ENCODE measurements around the gene FITM1. TPM values are rescaled to one million over a fixed set of nuclear protein-coding genes. Genes with fewer than 3 reads are reported as not detected.
"Not testable (repeated sequence)": the region's sequence is repeated elsewhere in the genome, so short reads cannot be mapped to it uniquely, and the experiment has no call there.

Gene FITM1
- total RNA-seq, 1 donor = not detected

- TF ChIP-seq, protein P1, sequence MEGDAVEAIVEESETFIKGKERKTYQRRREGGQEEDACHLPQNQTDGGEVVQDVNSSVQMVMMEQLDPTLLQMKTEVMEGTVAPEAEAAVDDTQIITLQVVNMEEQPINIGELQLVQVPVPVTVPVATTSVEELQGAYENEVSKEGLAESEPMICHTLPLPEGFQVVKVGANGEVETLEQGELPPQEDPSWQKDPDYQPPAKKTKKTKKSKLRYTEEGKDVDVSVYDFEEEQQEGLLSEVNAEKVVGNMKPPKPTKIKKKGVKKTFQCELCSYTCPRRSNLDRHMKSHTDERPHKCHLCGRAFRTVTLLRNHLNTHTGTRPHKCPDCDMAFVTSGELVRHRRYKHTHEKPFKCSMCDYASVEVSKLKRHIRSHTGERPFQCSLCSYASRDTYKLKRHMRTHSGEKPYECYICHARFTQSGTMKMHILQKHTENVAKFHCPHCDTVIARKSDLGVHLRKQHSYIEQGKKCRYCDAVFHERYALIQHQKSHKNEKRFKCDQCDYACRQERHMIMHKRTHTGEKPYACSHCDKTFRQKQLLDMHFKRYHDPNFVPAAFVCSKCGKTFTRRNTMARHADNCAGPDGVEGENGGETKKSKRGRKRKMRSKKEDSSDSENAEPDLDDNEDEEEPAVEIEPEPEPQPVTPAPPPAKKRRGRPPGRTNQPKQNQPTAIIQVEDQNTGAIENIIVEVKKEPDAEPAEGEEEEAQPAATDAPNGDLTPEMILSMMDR (IDR thresholded peaks at IDR 0.05; ENCODE audit: insufficient read depth, low read depth, low read length) = no peak
- no peak for DNase-seq (ENCODE audit: low read depth)
- H3K4me3 ChIP-seq (ENCODE audit: low read depth, low read length) = no peak overlapping the region
Measured at GRCh38 chr14:24102357-24103048, 28.0 kb upstream of the FITM1 start.

DNA sequence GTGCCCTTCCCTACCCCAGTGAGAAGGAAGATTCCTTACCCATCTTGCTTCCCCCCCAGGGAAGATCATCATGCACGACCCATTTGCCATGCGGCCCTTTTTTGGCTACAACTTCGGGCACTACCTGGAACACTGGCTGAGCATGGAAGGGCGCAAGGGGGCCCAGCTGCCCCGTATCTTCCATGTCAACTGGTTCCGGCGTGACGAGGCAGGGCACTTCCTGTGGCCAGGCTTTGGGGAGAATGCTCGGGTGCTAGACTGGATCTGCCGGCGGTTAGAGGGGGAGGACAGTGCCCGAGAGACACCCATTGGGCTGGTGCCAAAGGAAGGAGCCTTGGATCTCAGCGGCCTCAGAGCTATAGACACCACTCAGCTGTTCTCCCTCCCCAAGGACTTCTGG is 27.0 kb upstream of the FITM1 start:
- TF ChIP-seq, protein P1 (IDR thresholded peaks at IDR 0.05; ENCODE audit: insufficient read depth, low read depth, low read length) = no peak
- no peak for DNase-seq (ENCODE audit: low read depth)
- H3K4me3 ChIP-seq (ENCODE audit: low read depth, low read length) = no peak overlapping the region

GRCh38 chr14:24105609-24106239 is 24.7 kb upstream of the FITM1 start:
- not testable (repeated sequence) for DNase-seq (ENCODE audit: low read depth); H3K4me3 ChIP-seq (ENCODE audit: low read depth, low read length)

GRCh38 chr14:24106672-24107271 is 23.7 kb upstream of the FITM1 start:
- TF ChIP-seq, protein P1 (IDR thresholded peaks at IDR 0.05; ENCODE audit: insufficient read depth, low read depth, low read length) = no peak
- H3K4me3 ChIP-seq (ENCODE audit: low read depth, low read length) = no peak overlapping the region
- no peak for DNase-seq (ENCODE audit: low read depth)

- no peak for DNase-seq (ENCODE audit: low read depth)
- TF ChIP-seq, protein P1 (IDR thresholded peaks at IDR 0.05; ENCODE audit: insufficient read depth, low read depth, low read length) = no peak
- H3K4me3 ChIP-seq (ENCODE audit: low read depth, low read length) = no peak overlapping the region
Measured at GRCh38 chr14:24108336-24108874, 22.1 kb upstream of the FITM1 start.

DNA sequence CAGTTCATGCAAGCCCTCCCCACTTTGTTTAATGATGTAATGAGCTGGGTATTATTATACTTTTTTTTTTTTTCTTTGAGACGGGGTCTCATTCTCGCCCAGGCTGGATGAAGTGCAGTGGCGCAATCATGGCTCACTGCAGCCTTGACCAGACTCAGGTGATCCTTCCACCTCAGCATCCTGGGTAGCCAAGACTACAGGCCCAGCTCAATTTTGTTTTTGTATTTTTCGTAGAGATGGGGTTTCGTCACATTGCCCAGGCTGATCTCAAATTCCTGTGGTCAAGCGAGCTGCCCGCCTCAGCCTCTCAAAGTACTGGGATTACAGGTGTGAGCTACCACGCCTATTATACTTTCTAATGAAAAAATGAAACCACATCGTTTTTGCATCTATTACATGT is 20.4 kb upstream of the FITM1 start:
- TF ChIP-seq, protein P1 (IDR thresholded peaks at IDR 0.05; ENCODE audit: insufficient read depth, low read depth, low read length) = no peak
- DNase-seq (ENCODE audit: low read depth) = no peak
- no peak overlapping the region for H3K4me3 ChIP-seq (ENCODE audit: low read depth, low read length)

DNA sequence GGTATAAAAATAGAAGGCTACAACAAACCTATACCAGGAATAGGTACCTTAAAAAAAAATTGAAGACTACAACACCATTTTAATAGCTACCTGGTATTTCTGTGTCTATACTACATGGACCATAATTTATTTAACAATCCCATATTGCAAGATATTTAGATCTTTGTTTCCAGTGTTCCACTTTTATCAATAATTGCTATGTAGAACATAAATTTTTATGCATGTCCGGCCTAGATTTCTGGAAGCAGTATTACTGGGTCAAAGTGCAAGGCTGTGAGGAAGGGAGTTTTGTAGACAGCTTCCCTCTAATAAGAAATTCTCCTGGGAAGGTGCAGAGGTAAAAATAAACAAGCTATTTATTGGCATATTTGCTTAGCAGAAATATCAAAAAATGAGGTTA is 19.9 kb upstream of the FITM1 start:
- H3K4me3 ChIP-seq (ENCODE audit: low read depth, low read length) = no peak overlapping the region
- TF ChIP-seq, protein P1 (IDR thresholded peaks at IDR 0.05; ENCODE audit: insufficient read depth, low read depth, low read length) = no peak
- no peak for DNase-seq (ENCODE audit: low read depth)
